Prostate gland (tissue), 2 donors: Measurements from ENCODE around the gene AHNAK2. TPM values are rescaled to one million over a fixed set of nuclear protein-coding genes. Genes with fewer than 3 reads are reported as not detected.

Experiments
- DNase-seq: peaks from one replicate; pipeline ENCODE4 v3.0.0-alpha.2; 2019; ENCODE audit warnings: low spot score
- H3K27ac ChIP-seq, 2 donors: fragments of 200-600 bp; sonication (generic); 2 replicates each; pipeline ENCODE4 v1.5.1; 2017 to 2019
- H3K27me3 ChIP-seq: fragments of 200-600 bp; sonication (generic); replicated peaks from 2 replicates; pipeline ENCODE4 v1.5.1; 2019; ENCODE audit not compliant: insufficient read depth
- H3K36me3 ChIP-seq, 2 donors: fragments of 200-600 bp; sonication (generic); 1 replicate in 1 of 2; 2 replicates in 1 of 2; pipeline versions ENCODE4 v1.5.1 to v1.8.1; 2017 to 2019
- H3K4me1 ChIP-seq: fragments of 200-600 bp; sonication (generic); replicated peaks from 2 replicates; pipeline ENCODE4 v1.5.1; 2019
- H3K4me3 ChIP-seq, 2 donors: fragments of 200-600 bp; sonication (generic); 2 replicates each; pipeline ENCODE4 v1.5.1; 2017 to 2019
- H3K9me3 ChIP-seq: fragments of 200-600 bp; sonication (generic); 2 replicates; pipeline ENCODE4 v1.5.1; 2017
- POLR2A ChIP-seq: fragments of 450-650 bp; IDR thresholded peaks from one replicate; pipeline ENCODE4 v1.6.1; 2016; ENCODE audit warnings: antibody characterized with exemption, mild to moderate bottlenecking
- POLR2AphosphoS5 ChIP-seq: sonication (generic); formaldehyde crosslinking; IDR thresholded peaks from one replicate; pipeline ENCODE4 v1.6.1; 2017; ENCODE audit warnings: antibody characterized with exemption
- WGBS: methylation state at CpG from one replicate; pipeline ENCODE4 v1.1.5; 2018; 5-methylcytosine and 5-hydroxymethylcytosine counted together
- intact Hi-C: fragments of 100-400 bp; cut with DNase I; formaldehyde crosslinking; loops from one replicate; pipeline ENCODE4 v1.14.2; 2022
- total RNA-seq, 2 donors: library from RNA; depleted of rRNA; stranded (reverse); fragments of >200 nt; gene quantifications; one replicate each; pipeline ENCODE4 v1.1.0, GENCODE V29; 2016
- TF ChIP-seq, protein P1 (sequence below), 4 experiments: fragments of 200-600 bp in 2 of 4; fragments of 450-650 bp in 2 of 4; sonication (generic) in 2 of 4; IDR thresholded peaks; 1 replicate in 3 of 4; 2 replicates in 1 of 4; pipeline ENCODE4 v1.5.1; 2016 to 2019; ENCODE audit warnings: antibody characterized with exemption in 4 of 4, mild to moderate bottlenecking in 2 of 4, moderate library complexity in 2 of 4

AHNAK2 gene
- total RNA-seq, 2 donors from 2014 or later, result 18.3 to 27.2 TPM

DNA sequence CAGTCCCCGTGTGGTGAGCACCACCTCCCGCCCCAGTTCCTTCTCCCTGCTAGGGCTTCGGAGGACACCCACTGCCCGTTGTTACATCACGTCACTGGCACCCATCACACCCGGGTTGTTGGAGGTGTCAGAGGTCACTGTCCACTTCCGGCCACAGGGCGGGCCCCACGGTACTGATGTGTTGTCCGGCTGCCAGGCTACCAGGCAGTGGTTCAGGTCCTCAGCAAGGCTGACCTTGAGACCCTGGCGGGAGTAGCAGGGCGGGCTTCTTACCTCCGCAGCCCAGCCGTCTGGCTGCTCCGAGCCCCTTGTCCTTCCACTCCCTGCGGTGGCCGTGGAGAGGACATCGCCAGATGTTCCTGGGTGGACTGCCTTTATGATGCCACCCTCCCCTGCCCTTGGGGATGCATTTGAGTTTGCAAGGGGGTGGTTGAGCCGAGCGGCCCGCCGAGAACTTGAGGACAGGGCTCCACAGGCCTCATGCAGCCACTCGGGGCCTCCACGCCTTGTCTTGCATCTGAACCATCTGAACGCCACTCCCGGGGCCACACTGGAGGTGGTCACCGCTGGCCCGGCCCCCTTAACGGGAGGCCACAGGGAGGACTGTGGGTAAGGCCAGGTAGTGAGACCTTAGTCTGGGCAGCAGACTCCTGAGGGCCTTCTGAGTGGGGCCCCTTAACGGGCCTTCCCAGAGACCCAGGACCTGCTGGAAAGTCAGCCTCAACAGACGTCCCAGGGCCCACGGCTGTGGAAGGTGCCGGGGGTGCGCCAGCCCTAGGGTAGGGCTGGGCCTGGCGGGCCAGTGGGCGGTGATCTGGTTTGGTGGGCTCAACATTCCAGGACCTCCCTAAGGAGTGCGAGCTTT lies 80.6 kb downstream of the AHNAK2 start:
- intact Hi-C loops, result loop anchor here (2.0 to 5.0 kb wide), 2 partner anchors 35 to 149 kb away; no protein-coding TSS in a partner anchor
- Histone ChIP-seq H3K4me1 (no peaks in the 10 kb centered on the region), H3K27me3 (no peaks in the 10 kb centered on the region), H3K4me3 (no peak overlapping the region), H3K36me3 (no peaks in the 10 kb centered on the region), H3K27ac (no peak overlapping the region), H3K9me3 (no peaks in the 10 kb centered on the region)
- WGBS, result 91% methylated on average over 32 of the region's 37 CpGs
- DNase-seq, result peak; percentile 4
- TF ChIP-seq POLR2A (no peak), POLR2AphosphoS5 (no peak)
- TF ChIP-seq, protein P1, sequence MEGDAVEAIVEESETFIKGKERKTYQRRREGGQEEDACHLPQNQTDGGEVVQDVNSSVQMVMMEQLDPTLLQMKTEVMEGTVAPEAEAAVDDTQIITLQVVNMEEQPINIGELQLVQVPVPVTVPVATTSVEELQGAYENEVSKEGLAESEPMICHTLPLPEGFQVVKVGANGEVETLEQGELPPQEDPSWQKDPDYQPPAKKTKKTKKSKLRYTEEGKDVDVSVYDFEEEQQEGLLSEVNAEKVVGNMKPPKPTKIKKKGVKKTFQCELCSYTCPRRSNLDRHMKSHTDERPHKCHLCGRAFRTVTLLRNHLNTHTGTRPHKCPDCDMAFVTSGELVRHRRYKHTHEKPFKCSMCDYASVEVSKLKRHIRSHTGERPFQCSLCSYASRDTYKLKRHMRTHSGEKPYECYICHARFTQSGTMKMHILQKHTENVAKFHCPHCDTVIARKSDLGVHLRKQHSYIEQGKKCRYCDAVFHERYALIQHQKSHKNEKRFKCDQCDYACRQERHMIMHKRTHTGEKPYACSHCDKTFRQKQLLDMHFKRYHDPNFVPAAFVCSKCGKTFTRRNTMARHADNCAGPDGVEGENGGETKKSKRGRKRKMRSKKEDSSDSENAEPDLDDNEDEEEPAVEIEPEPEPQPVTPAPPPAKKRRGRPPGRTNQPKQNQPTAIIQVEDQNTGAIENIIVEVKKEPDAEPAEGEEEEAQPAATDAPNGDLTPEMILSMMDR (IDR thresholded peaks at IDR 0.05), result no peak

DNA sequence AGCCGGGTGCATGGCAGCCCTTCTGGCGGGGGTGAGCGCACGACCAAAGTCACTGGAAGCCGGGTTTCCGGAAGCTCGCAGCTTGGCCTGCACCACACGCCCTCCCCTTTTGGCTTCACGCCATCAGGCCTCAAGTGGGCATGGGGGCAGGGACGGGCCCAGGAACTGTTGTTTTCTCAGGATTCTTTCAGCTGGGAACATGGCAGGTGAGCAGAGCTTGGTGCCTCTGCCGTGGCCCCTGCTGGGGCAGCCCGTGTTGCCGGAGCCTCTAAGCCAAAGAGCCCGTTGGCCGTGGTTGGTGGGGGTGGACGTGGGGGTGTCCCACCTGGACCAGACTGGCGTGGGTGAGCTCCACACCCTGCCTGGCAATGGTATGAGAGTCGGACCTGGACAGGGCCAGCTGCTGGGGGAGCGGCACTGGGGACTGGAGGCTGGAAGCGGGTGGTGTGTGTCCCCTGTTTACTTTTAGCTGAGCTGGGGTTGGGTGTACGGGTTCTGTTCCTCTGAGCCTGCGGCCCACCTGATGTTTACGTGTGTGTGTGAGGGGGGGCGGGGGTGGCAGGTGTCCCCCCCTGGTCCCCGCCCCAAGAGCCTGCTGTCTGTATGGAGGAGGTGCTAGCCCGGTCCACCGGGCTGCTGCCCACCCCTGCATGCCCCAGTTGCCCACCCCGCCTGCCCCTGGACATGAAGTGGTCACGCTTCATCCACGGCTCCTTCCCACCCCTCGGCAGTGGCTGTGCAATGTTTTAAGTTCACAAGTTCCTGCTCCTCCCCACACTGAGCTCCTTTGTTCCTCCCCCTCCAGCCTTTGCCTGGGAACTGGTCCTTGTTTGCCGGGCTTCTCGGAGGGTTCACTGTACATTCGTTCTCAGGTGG lies 82.2 kb downstream of the AHNAK2 start:
- Histone ChIP-seq H3K4me3 (no peak overlapping the region), H3K27ac (peak overlapping the region; percentile 10 to 17), H3K27me3 (no peaks in the 10 kb centered on the region), H3K36me3 (no peaks in the 10 kb centered on the region), H3K9me3 (no peaks in the 10 kb centered on the region), H3K4me1 (no peaks in the 10 kb centered on the region)
- intact Hi-C loops, result loop anchor here (2.0 to 5.0 kb wide), 2 partner anchors 36 to 151 kb away; no protein-coding TSS in a partner anchor
- DNase-seq, result peak; percentile 28
- TF ChIP-seq POLR2AphosphoS5, result no peak
- TF ChIP-seq POLR2A, result no peak
- TF ChIP-seq, protein P1 (IDR thresholded peaks at IDR 0.05), result no peak
- WGBS, result 47% methylated on average over 29 of the region's 34 CpGs

DNA sequence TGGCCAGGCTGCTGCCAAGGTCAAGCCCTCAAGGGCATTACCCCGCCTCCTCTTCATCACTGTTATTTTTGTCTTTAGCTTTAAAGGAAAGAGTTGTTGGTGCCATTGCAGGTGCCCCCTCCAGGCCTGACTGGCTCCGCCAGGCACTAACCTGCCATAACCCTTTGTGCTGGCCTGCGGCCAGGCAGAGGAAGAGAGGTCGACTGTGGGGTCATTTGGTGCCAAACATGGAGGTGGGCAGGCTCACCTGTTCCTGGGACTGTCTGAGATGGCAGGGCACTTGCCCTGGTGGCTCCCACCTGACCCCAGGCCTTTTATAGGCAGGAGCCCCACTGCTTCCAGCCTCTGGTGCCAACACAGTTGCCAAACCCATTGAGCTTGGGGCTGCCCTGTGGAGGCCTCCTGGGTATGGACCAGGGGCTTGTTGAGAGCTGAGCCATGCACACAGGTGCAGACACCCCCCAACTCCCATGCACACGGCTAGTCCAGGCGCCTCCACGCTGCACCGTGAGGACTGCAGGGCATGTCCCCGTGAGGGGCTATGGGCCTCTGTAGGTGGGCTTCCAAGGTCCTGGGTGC lies 82.9 kb downstream of the AHNAK2 start:
- DNase-seq, result no peak
- 54% methylated on average over 9 of the region's 9 CpGs for WGBS
- Histone ChIP-seq H3K4me1 (no peaks in the 10 kb centered on the region), H3K36me3 (no peaks in the 10 kb centered on the region), H3K9me3 (no peaks in the 10 kb centered on the region), H3K27me3 (no peaks in the 10 kb centered on the region), H3K27ac (no peak overlapping the region), H3K4me3 (no peak overlapping the region)
- intact Hi-C loops, result loop anchor here (5.0 kb wide), 1 partner anchor 37 kb away; no protein-coding TSS in a partner anchor
- no peak for TF ChIP-seq POLR2A
- TF ChIP-seq POLR2AphosphoS5, result no peak
- TF ChIP-seq, protein P1 (IDR thresholded peaks at IDR 0.05), result no peak

DNA sequence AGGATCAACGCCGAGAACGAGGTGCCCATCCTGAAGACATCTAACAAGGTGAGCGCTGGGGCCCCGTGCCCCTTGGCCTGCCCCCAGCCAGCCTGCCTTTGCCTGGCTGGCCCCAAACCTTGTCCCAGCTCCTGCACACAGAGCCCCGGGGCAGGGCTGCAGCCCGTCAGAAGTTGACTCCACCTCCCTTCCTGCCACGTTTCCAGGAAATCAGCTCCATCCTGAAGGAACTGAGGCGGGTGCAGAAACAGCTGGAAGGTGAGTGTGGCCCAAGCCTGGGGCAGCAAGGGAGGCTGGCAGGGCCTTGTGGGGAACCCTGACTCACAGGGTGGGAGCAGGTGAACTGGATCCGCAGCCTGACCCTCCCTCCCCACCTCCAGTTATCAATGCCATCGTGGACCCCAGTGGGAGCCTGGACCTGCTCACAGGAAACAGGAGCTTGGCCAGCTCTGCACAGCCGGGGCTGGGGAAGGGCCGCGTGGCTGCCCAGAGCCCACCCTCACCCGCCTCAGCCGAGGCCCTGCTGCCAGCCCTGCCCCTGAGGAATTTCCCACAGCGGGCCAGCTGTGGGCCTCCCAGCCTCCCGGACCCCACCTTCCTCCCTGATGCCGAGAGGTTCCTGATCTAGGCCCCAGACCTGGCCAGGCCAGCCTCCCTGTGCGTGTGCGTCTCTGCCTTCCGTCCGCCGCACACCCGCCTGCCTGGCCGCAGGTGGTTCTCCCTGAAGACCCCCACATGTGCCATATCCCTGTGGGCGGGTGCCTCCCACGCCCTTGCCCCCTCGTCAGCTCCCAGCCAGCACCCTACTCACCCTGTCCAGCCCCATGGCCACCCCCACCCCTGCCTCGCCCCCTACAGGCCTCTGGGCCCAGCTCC lies 83.6 kb downstream of the AHNAK2 start:
- intact Hi-C loops, result loop anchor here (5.0 kb wide), 1 partner anchor 38 kb away; no protein-coding TSS in a partner anchor

More for the DNA sequence above, 83.6 kb downstream of the AHNAK2 start:
- H3K4me1 ChIP-seq, result no peaks in the 10 kb centered on the region
- no peak for DNase-seq
- H3K4me3 ChIP-seq, result no peak overlapping the region
- H3K27ac ChIP-seq, result no peak overlapping the region
- no peaks in the 10 kb centered on the region for H3K36me3 ChIP-seq
- WGBS, result 85% methylated on average over 29 of the region's 30 CpGs
- TF ChIP-seq POLR2AphosphoS5 (no peak), POLR2A (no peak)
- TF ChIP-seq, protein P1 (IDR thresholded peaks at IDR 0.05), result no peak
- no peaks in the 10 kb centered on the region for H3K9me3 ChIP-seq
- no peaks in the 10 kb centered on the region for H3K27me3 ChIP-seq
